GM21390 (cell line): ENCODE data around the gene COL5A2.

Experiments used
- ATAC-seq: cut with Tn5 transposase; IDR thresholded peaks from one replicate; pipeline ENCODE4 v1.9.1; 2021; ENCODE audit not compliant: unreplicated experiment

The COL5A2 gene

GRCh38 chr2:189109921-189110397 lies 69.6 kb downstream of the COL5A2 start:
- peak; percentile 92 for ATAC-seq

GRCh38 chr2:189104934-189105333 lies 74.6 kb downstream of the COL5A2 start:
- no peak for ATAC-seq

DNA sequence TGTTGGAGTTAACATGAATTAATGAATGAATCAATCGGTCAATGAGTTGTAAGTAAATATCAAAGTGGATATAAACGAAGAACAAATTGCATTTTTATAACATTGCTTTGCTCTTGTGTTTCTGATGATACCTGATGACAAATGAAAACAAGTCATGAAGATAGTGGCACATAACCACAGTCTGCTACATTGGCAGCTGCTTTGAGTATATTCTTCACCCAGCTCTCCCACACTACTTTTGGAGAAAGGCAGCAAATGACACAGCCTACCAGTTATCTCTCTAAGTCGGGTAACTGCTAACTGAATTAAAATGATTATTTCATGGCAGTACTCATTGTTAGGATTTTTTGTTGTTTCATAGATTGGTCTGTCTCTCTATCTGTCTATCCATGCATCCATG lies 76.8 kb downstream of the COL5A2 start:
- no peak for ATAC-seq

GRCh38 chr2:189097934-189098333 lies 81.6 kb downstream of the COL5A2 start:
- no peak for ATAC-seq

DNA sequence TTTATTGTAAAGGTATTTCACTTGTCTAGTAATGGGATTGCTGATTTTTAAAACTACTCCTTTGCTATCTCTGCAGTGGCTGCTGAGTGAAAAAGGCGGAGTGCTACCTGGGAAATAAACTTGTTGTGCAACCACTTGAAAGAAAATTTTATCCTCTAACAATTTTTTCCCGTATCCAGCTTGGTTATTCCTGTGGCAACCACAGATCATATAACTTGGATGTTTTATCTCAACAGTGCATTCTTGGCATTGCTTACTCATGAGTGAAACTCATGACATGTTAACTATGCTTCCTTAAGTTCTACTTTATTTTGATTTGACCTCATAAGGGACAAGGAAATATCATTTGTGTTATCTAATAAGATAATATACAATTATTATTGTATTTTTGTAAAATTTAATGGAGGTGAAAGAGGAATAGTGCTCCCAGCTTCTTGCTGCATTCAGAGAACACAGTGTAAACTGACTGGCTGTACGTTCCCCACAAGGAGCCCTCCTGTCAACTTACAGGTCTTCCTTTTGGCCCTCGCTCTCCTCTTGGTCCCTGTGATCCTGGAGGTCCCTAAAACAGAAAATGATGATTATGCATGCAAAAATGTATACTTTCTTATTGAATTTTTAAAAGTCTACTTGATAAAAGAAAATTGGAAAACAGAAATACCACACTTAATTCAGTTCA lies 82.7 kb downstream of the COL5A2 start:
- no peak for ATAC-seq

- no peak for ATAC-seq
Observed at GRCh38 chr2:189095101-189095500, 84.5 kb downstream of the COL5A2 start.

GRCh38 chr2:189092936-189093335 lies 86.6 kb downstream of the COL5A2 start:
- ATAC-seq: no peak

GRCh38 chr2:189091253-189091652 lies 88.3 kb downstream of the COL5A2 start:
- ATAC-seq: no peak

- no peak for ATAC-seq
Observed at GRCh38 chr2:189088591-189089205, 90.9 kb downstream of the COL5A2 start.

GRCh38 chr2:189086710-189087109 lies 92.9 kb downstream of the COL5A2 start:
- no peak for ATAC-seq

- no peak for ATAC-seq
Observed at GRCh38 chr2:189086250-189086649, 93.3 kb downstream of the COL5A2 start.

DNA sequence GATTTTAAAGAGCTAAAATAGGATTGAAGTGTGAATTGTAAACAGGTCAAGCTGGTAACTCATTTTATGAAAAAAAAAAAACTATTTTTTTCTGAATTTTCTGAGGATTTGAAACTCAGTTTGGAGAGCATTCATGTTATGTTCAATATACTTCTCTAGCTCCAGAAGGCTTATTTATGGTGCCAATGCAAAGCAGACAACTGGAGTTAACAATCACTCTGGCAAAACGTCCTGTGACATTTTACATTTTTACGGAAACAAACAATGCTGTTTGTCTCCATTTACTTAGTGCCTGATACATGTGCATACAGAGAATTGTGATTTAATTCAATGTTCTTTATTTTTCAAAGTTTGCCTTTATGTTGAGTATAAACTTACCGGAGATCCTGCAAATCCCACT lies 96.0 kb downstream of the COL5A2 start:
- ATAC-seq: no peak

DNA sequence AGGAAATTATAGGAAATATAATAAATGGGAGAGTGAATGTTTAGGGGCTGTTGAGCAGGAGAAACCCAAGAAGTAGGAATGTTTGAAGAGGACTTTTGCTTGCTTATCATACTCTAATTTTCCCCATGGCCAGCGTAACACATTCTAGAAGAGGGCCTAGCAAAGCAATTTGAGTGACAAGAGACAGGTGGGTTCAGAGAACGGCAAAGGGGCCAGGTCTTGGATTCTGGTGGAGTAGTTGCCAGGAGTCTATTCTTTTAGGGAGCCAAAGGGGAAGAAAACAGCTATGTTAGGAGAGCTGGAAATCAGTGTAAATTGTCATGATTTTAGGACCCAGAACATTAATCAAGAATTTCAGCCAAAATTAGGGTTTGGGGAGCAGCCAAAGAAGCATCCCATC lies 96.5 kb downstream of the COL5A2 start:
- no peak for ATAC-seq

GRCh38 chr2:189082376-189082975 lies 97.1 kb downstream of the COL5A2 start:
- no peak for ATAC-seq

GRCh38 chr2:189076572-189076971 lies 103.0 kb downstream of the COL5A2 start:
- no peak for ATAC-seq

- no peak for ATAC-seq
Observed at GRCh38 chr2:189076120-189076519, 103.4 kb downstream of the COL5A2 start.

- ATAC-seq: no peak
Observed at GRCh38 chr2:189074506-189074905, 105.1 kb downstream of the COL5A2 start.

DNA sequence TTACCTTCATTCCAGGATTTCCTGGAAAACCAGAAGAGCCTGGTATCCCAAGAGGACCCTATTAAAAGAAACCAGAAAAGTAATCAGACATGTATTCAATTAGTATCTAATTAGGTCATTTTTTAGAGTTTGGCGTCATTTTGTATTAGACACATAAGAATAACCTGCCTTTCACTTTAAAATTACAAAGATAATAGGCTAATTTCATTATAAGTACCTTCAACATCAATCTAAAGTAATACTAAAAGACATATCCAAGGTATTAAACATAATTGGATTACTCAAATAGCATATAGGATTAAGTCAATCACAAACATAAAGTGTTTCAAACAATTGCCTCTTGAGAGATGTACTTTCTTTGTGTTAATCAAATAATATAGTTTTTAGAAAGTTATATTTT lies 107.5 kb downstream of the COL5A2 start:
- ATAC-seq: no peak

- no peak for ATAC-seq
Observed at GRCh38 chr2:189069855-189070619, 109.5 kb downstream of the COL5A2 start.

DNA sequence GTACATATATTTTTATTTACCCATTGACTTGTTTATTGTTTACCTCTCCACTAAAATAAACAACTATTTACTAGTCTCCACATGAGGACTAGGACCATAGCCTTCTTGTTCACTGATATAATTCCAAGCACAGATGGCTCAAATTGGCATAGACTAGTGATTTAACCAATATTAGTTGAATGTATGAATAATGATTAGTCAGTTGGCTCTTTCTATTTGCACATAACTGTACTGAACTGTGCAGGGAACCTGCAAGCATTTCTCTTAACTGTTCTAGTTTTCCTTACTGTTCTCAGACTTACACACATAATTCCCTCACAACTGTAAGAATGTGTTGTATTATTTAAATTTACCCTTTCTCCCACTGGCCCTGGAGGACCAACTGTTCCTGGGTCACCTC lies 113.5 kb downstream of the COL5A2 start:
- ATAC-seq: no peak

DNA sequence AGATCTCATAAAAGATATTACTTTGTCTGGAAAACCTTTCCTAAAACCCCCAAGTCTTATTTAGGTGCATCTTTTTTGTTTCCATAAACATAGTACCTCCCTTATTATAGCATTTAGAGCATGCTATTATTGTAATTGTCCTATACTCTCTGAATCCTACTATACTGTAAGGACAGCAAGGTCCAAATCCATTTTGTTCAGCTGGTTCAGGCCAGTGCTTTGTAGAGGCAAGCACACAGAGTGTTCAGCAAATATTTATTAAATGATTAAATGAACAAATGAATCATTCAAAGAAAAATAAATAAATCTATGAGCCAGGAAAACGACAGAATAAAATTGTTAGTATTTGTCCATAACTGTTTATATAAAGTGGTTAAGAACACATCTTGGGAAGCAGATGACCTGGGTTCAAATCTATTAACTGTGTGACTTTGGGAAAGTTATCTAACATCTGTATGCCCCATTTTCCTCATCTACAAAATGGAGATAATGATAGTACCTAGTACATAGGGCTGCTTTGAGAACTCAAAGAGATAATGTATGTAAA lies 119.4 kb downstream of the COL5A2 start:
- ATAC-seq: no peak
